Lower leg skin (tissue), 4 donors: ENCODE measurements around the gene SSH3. TPM values are rescaled to one million over a fixed set of nuclear protein-coding genes. Genes with fewer than 3 reads are reported as not detected.

Experiments
- DNase-seq, 2 donors: peaks; one replicate each; pipeline ENCODE4 v3.0.0-alpha.2; 2019; ENCODE audit warnings: low spot score in 2 of 2
- H3K4me3 ChIP-seq: fragments of 200-600 bp; sonication (generic); 2 replicates; pipeline ENCODE4 v1.5.1; 2017; ENCODE audit warnings: mild to moderate bottlenecking, low read depth; ENCODE audit not compliant: poor library complexity, severe bottlenecking
- CTCF ChIP-seq, 3 donors: fragments of 450-650 bp; IDR thresholded peaks; one replicate each; pipeline ENCODE4 v1.5.1; 2016; ENCODE audit warnings: antibody characterized with exemption in 3 of 3, mild to moderate bottlenecking in 3 of 3, moderate library complexity in 2 of 3
- POLR2A ChIP-seq, 2 donors: fragments of 450-650 bp; IDR thresholded peaks; one replicate each; pipeline ENCODE4 v1.6.1; 2016 to 2017; ENCODE audit warnings: antibody characterized with exemption in 2 of 2, mild to moderate bottlenecking in 1 of 2, moderate library complexity in 1 of 2
- WGBS, 2 donors: methylation state at CpG; one replicate each; pipeline ENCODE4 v1.1.5; 2018; 5-methylcytosine and 5-hydroxymethylcytosine counted together
- intact Hi-C: fragments of 100-400 bp; cut with DNase I; formaldehyde crosslinking; loops from one replicate; pipeline ENCODE4 v1.15.0; 2023; ENCODE audit warnings: low total_unique reads
- total RNA-seq, 4 donors: library from RNA; depleted of rRNA; stranded (reverse); fragments of >200 nt; gene quantifications; one replicate each; pipeline ENCODE4 v1.1.0, GENCODE V29; 2016

SSH3 gene
- total RNA-seq, 4 donors from 2014 or later: 58.6 to 71.0 (median 62.0) TPM

DNA sequence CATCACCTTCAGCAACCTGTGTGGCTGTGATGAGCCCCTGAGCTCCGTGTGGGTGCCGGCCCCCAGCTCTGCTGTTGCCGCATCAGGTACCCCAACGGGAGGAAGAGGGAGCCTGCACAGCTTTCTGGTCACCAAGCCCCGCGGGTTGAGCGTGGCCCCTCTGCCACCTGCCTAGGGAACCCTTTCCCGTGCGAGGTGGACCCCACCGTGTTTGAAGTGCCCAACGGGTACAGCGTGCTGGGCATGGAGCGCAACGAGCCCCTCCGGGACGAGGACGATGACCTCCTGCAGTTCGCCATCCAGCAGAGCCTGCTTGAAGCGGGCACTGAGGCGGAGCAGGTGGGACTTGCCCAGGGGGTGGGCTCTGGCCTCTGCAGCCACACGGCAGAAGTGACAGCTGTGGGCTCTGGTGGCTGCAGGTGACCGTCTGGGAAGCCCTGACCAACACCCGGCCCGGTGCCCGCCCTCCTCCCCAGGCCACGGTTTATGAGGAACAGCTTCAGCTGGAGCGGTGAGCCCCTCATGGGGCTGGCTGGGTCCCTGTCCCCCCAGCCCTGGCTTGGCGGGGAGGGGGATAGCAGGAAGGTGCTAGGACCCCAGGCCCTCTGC, 1.9 kb upstream of the SSH3 start:
- DNase-seq: peak in 1 of 2 donors; percentile 87
- 89 to 91% methylated on average over 17 to 20 of the region's 28 CpGs for WGBS, 2 donors
- no peak overlapping the region for H3K4me3 ChIP-seq
- TF ChIP-seq POLR2A (IDR thresholded peaks at IDR 0.05): no peak
- TF ChIP-seq CTCF (IDR thresholded peaks at IDR 0.05): no peak
- intact Hi-C loops: no loop called here

GRCh38 chr11:67301951-67302516, 1.3 kb upstream of the SSH3 start:
- TF ChIP-seq CTCF (IDR thresholded peaks at IDR 0.05) (no peak), POLR2A (IDR thresholded peaks at IDR 0.05) (no peak)
- DNase-seq: peak in 1 of 2 donors; percentile 93
- H3K4me3 ChIP-seq: no peak overlapping the region
- intact Hi-C loops: no loop called here
- 27 to 34% methylated on average over 13 to 14 of the region's 15 CpGs for WGBS, 2 donors

GRCh38 chr11:67302571-67303131, 679 bp upstream of the SSH3 start:
- intact Hi-C loops: no loop called here
- peak overlapping the region; percentile 58 for H3K4me3 ChIP-seq
- DNase-seq: peak in 1 of 2 donors; percentile 89
- WGBS, 2 donors: 14 to 15% methylated on average over 23 of the region's 23 CpGs
- TF ChIP-seq POLR2A (IDR thresholded peaks at IDR 0.05) (no peak), CTCF (IDR thresholded peaks at IDR 0.05) (no peak)

- peak overlapping the region; percentile 58 for H3K4me3 ChIP-seq
- TF ChIP-seq POLR2A (IDR thresholded peaks at IDR 0.05): no peak
- TF ChIP-seq CTCF (IDR thresholded peaks at IDR 0.05): no peak
- intact Hi-C loops: no loop called here
- WGBS, 2 donors: 3 to 8% methylated on average over 6 to 37 of the region's 43 CpGs
- peak in 1 of 2 donors; percentile 90 for DNase-seq
Measured at GRCh38 chr11:67303835-67304411, 593 bp downstream of the SSH3 start.

- 54 to 57% methylated on average over 12 to 14 of the region's 14 CpGs for WGBS, 2 donors
- peak in 1 of 2 donors; percentile 83 for DNase-seq
- intact Hi-C loops: no loop called here
- H3K4me3 ChIP-seq: no peak overlapping the region
- TF ChIP-seq CTCF (IDR thresholded peaks at IDR 0.05): no peak
Measured at GRCh38 chr11:67304511-67305113, 1.3 kb downstream of the SSH3 start.
